Measurements from ENCODE around the gene LINGO1. TPM values are rescaled to one million over a fixed set of nuclear protein-coding genes. Genes with fewer than 3 reads are reported as not detected.

The LINGO1 gene
- total RNA-seq, 1 donor from 2014 or later = 18.8 TPM

GRCh38 chr15:77642793-77643430, 10.2 kb upstream of the LINGO1 start:
- Mint-ChIP-seq H3K4me3 (ENCODE audit: unreplicated experiment) (no peak overlapping the region), H3K27me3 (ENCODE audit: unreplicated experiment) (peaks cover 2% of the 10 kb centered on the region), H3K4me1 (ENCODE audit: unreplicated experiment) (no peaks in the 10 kb centered on the region), H3K36me3 (ENCODE audit: low read depth, unreplicated experiment) (no peaks in the 10 kb centered on the region), H3K27ac (ENCODE audit: unreplicated experiment) (no peak overlapping the region), H3K9me3 (ENCODE audit: unreplicated experiment) (no peaks in the 10 kb centered on the region)
- no peak for TF ChIP-seq CTCF (IDR thresholded peaks at IDR 0.05; ENCODE audit: unreplicated experiment)
- DNase-seq (ENCODE audit: low spot score) = no peak

- Mint-ChIP-seq H3K9me3 (ENCODE audit: unreplicated experiment) (no peaks in the 10 kb centered on the region), H3K27ac (ENCODE audit: unreplicated experiment) (no peak overlapping the region), H3K36me3 (ENCODE audit: low read depth, unreplicated experiment) (no peaks in the 10 kb centered on the region), H3K27me3 (ENCODE audit: unreplicated experiment) (peaks cover 2% of the 10 kb centered on the region), H3K4me1 (ENCODE audit: unreplicated experiment) (no peaks in the 10 kb centered on the region), H3K4me3 (ENCODE audit: unreplicated experiment) (no peak overlapping the region)
- no peak for DNase-seq (ENCODE audit: low spot score)
- no peak for TF ChIP-seq CTCF (IDR thresholded peaks at IDR 0.05; ENCODE audit: unreplicated experiment)
Measured at GRCh38 chr15:77641999-77642398, 9.3 kb upstream of the LINGO1 start.

DNA sequence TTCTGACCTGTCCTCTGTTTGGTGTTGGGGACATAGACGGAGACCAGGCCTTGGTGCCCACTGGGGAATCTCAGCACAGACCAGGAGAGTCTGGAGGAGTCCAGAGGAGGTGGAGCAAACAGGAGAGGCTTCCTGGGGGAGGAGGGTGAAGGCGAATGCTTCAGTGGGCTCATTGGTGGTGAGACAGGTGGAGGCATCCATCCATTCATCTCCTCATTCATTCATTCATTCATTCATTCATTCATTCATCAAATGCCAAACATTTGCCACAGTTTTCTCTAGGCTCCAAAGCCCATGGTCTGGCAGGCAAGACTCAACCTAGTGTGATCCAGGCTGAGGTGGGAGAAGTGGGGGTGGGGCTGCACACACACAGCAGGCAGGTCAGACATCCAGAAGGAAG, 7.9 kb upstream of the LINGO1 start:
- Mint-ChIP-seq H3K9me3 (ENCODE audit: unreplicated experiment) (no peaks in the 10 kb centered on the region), H3K4me1 (ENCODE audit: unreplicated experiment) (no peaks in the 10 kb centered on the region), H3K27ac (ENCODE audit: unreplicated experiment) (no peak overlapping the region), H3K27me3 (ENCODE audit: unreplicated experiment) (peaks cover 2% of the 10 kb centered on the region), H3K4me3 (ENCODE audit: unreplicated experiment) (no peak overlapping the region), H3K36me3 (ENCODE audit: low read depth, unreplicated experiment) (no peaks in the 10 kb centered on the region)
- TF ChIP-seq CTCF (IDR thresholded peaks at IDR 0.05; ENCODE audit: unreplicated experiment) = no peak
- no peak for DNase-seq (ENCODE audit: low spot score)

GRCh38 chr15:77639431-77639830, 6.7 kb upstream of the LINGO1 start:
- TF ChIP-seq CTCF (IDR thresholded peaks at IDR 0.05; ENCODE audit: unreplicated experiment) = no peak
- Mint-ChIP-seq H3K27ac (ENCODE audit: unreplicated experiment) (no peak overlapping the region), H3K9me3 (ENCODE audit: unreplicated experiment) (no peaks in the 10 kb centered on the region)

DNA sequence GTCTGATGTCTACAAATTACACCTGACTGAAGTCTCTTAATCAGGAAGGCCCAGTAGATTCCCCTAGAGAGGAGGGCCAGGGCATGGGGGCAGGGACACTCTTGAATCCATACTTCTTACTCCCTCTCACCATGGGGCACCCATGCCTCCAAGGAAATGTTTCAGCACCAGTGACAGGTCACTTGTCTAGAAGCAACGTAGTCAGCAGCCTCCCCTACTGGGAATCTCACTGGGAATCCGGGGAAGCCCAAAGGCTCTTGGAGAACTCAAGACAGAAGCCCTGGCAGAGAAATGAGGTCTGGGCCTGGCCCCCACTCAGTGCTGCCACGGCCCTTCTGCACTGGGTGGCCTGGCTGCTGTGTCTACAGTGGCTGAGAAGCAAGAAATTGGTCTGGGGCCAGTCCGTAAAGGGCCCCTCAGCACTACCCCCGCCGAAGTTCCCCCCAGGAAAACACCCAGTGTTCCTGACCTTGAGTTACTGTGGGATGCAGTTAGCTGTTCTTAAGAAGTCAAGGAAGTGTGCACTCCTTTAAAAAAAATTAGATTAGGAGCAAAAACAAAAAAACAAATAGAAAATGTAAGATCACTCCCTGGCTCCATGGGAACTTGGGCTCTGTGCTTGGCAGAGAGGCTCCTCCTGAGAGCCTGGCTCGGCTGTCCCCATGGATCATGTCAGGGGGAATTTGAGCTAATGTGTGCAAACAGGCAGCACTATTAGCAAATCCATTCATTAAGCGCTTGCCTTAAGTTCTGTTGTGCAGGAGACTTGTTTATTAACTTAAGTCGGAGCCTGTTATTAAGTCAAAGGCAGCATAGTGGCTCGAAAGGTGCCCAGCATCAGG, 5.4 kb upstream of the LINGO1 start:
- DNase-seq (ENCODE audit: low spot score) = no peak
- no peaks in the 10 kb centered on the region for H3K9me3 Mint-ChIP-seq (ENCODE audit: unreplicated experiment)
- no peak for TF ChIP-seq CTCF (IDR thresholded peaks at IDR 0.05; ENCODE audit: unreplicated experiment)
- no peaks in the 10 kb centered on the region for H3K36me3 Mint-ChIP-seq (ENCODE audit: low read depth, unreplicated experiment)
- peaks cover 4% of the 10 kb centered on the region for H3K27me3 Mint-ChIP-seq (ENCODE audit: unreplicated experiment)
- H3K4me3 Mint-ChIP-seq (ENCODE audit: unreplicated experiment) = no peak overlapping the region
- H3K4me1 Mint-ChIP-seq (ENCODE audit: unreplicated experiment) = peaks cover 3% of the 10 kb centered on the region
- no peak overlapping the region for H3K27ac Mint-ChIP-seq (ENCODE audit: unreplicated experiment)

More at GRCh38 chr15:77639431-77639830, 6.7 kb upstream of the LINGO1 start:
- no peaks in the 10 kb centered on the region for H3K4me1 Mint-ChIP-seq (ENCODE audit: unreplicated experiment)
- DNase-seq (ENCODE audit: low spot score) = no peak
- no peak overlapping the region for H3K4me3 Mint-ChIP-seq (ENCODE audit: unreplicated experiment)
- H3K36me3 Mint-ChIP-seq (ENCODE audit: low read depth, unreplicated experiment) = no peaks in the 10 kb centered on the region
- peaks cover 4% of the 10 kb centered on the region for H3K27me3 Mint-ChIP-seq (ENCODE audit: unreplicated experiment)

Measured in endothelial cell (in vitro differentiated cells).